HepG2 (cell line): ENCODE data around the gene ISY1. TPM values are rescaled to one million over a fixed set of nuclear protein-coding genes. Genes with fewer than 3 reads are reported as not detected.

Experiments used
- DMAP1 ChIP-seq: IDR thresholded peaks from 2 replicates; pipeline ENCODE4 v1.6.1; 2016
- ELK4 ChIP-seq: sonication (generic); formaldehyde crosslinking; IDR thresholded peaks from 2 replicates; pipeline ENCODE4 v1.9.0; 2021; ENCODE audit warnings: missing genetic modification reagents, borderline replicate concordance
- FLYWCH1 ChIP-seq: sonication (generic); formaldehyde crosslinking; IDR thresholded peaks from 2 replicates; pipeline ENCODE4 v1.8.1; 2023; ENCODE audit warnings: mild to moderate bottlenecking, missing genetic modification reagents
- GLI4 ChIP-seq: sonication (generic); formaldehyde crosslinking; IDR thresholded peaks from 2 replicates; pipeline ENCODE4 v1.5.1; 2020; ENCODE audit warnings: missing genetic modification reagents, mild to moderate bottlenecking, moderate library complexity, borderline replicate concordance
- GPN1 ChIP-seq: sonication (generic); formaldehyde crosslinking; IDR thresholded peaks from 2 replicates; pipeline ENCODE4 v1.5.1; 2020; ENCODE audit warnings: missing genetic modification reagents, borderline replicate concordance
- HDAC1 ChIP-seq: sonication (generic); formaldehyde crosslinking; IDR thresholded peaks from 2 replicates; pipeline ENCODE4 v1.5.1; 2020; ENCODE audit warnings: mild to moderate bottlenecking, missing genetic modification reagents
- HINFP ChIP-seq: sonication (generic); formaldehyde crosslinking; IDR thresholded peaks from 2 replicates; pipeline ENCODE4 v1.4.0; 2020; ENCODE audit warnings: low read depth, mild to moderate bottlenecking, missing genetic modification reagents
- HOXA5 ChIP-seq: sonication (generic); formaldehyde crosslinking; IDR thresholded peaks from 2 replicates; pipeline ENCODE4 v1.4.0; 2020; ENCODE audit warnings: missing genetic modification reagents
- IRX3 ChIP-seq: sonication (generic); formaldehyde crosslinking; IDR thresholded peaks from 2 replicates; pipeline ENCODE4 v1.8.1; 2023; ENCODE audit warnings: mild to moderate bottlenecking, low read depth, missing genetic modification reagents, borderline replicate concordance
- MAFG ChIP-seq: sonication (generic); formaldehyde crosslinking; IDR thresholded peaks from 2 replicates; pipeline ENCODE4 v1.5.1; 2020; ENCODE audit warnings: mild to moderate bottlenecking, missing genetic modification reagents
- MEIS1 ChIP-seq: sonication (generic); formaldehyde crosslinking; IDR thresholded peaks from 2 replicates; pipeline ENCODE4 v1.9.0; 2021; ENCODE audit warnings: mild to moderate bottlenecking, missing genetic modification reagents, moderate library complexity, borderline replicate concordance
- NFIC ChIP-seq: IDR thresholded peaks from 2 replicates; pipeline ENCODE4 v1.6.1; 2012; ENCODE audit warnings: mild to moderate bottlenecking, low read length, inconsistent platforms
- PITX1 ChIP-seq: sonication (generic); formaldehyde crosslinking; IDR thresholded peaks from 2 replicates; pipeline ENCODE4 v1.5.1; 2020; ENCODE audit warnings: mild to moderate bottlenecking, missing genetic modification reagents
- POGZ ChIP-seq: sonication (generic); formaldehyde crosslinking; IDR thresholded peaks from 2 replicates; pipeline ENCODE4 v1.4.0; 2020; ENCODE audit warnings: mild to moderate bottlenecking, missing genetic modification reagents
- PRDM10 ChIP-seq: sonication (generic); formaldehyde crosslinking; IDR thresholded peaks from 2 replicates; pipeline ENCODE4 v1.4.0; 2020; ENCODE audit warnings: low read depth, missing genetic modification reagents
- ZBTB34 ChIP-seq: sonication (generic); formaldehyde crosslinking; IDR thresholded peaks from 2 replicates; pipeline ENCODE4 v1.8.0; 2022; ENCODE audit warnings: mild to moderate bottlenecking, missing genetic modification reagents
- ZNF670 ChIP-seq: sonication (generic); formaldehyde crosslinking; IDR thresholded peaks from 2 replicates; pipeline ENCODE4 v1.8.0; 2022; ENCODE audit warnings: mild to moderate bottlenecking, missing genetic modification reagents, borderline replicate concordance
- ZNF775 ChIP-seq: sonication (generic); formaldehyde crosslinking; IDR thresholded peaks from 2 replicates; pipeline ENCODE4 v1.4.0; 2020; ENCODE audit warnings: missing genetic modification reagents, mild to moderate bottlenecking, moderate library complexity, borderline replicate concordance
- ZNF788 ChIP-seq: sonication (generic); formaldehyde crosslinking; IDR thresholded peaks from 2 replicates; pipeline ENCODE4 v1.5.0; 2020; ENCODE audit warnings: mild to moderate bottlenecking, missing genetic modification reagents, borderline replicate concordance
- ZSCAN25 ChIP-seq: sonication (generic); formaldehyde crosslinking; IDR thresholded peaks from 2 replicates; pipeline ENCODE4 v1.8.0; 2022; ENCODE audit warnings: mild to moderate bottlenecking, missing genetic modification reagents
- polyA plus RNA-seq, 8 experiments: library from polyadenylated mRNA; depleted of rRNA in 3 of 8; stranded (reverse) in 7 of 8; unstranded in 1 of 8; fragments of >200 nt; fragmentation: Illumina TruSeq in 4 of 8; extraction: Trizol in 4 of 8; gene quantifications; 2 replicates each; pipeline versions ENCODE4 v1.2.1 to v1.2.3, GENCODE V29; 2011 to 2016; ENCODE audit warnings: low read depth in 4 of 8, missing spikeins in 1 of 8, mixed read lengths in 1 of 8; ENCODE audit not compliant: insufficient read depth in 1 of 8
- total RNA-seq, 5 experiments: library from RNA; depleted of rRNA; stranded (reverse); fragments of >200 nt; fragmentation: Illumina TruSeq; extraction: Trizol; gene quantifications; 2 replicates each; pipeline ENCODE4 v1.2.3, GENCODE V29; 2016; ENCODE audit warnings: low read depth in 1 of 5

The ISY1 gene
- total and polyA plus RNA-seq, 2 of the 13 experiments (the other 11 are each of a cell fraction or from before 2014, with no cell fraction given), result 21.0 to 39.1 TPM

- TF ChIP-seq ZBTB34 (CRISPR knock-in tag) (0 out of 2 replicates have a peak, but pooled peaks have one; percentile 36), ZNF788 (CRISPR knock-in tag) (0 out of 2 replicates have a peak, but pooled peaks have one; percentile 49), DMAP1 (CRISPR knock-in tag) (peak; percentile 70; the same call in 1 of the 2 replicates), ZNF670 (CRISPR knock-in tag) (peak; percentile 74; the same call in 1 of the 2 replicates), HOXA5 (CRISPR knock-in tag) (peak; percentile 79; the same call in 1 of the 2 replicates), ZNF775 (CRISPR knock-in tag) (peak; percentile 55; the same call in 1 of the 2 replicates), HDAC1 (CRISPR knock-in tag) (peak; percentile 98), PRDM10 (peak; percentile 9; the same call in 1 of the 2 replicates), PITX1 (CRISPR knock-in tag) (peak; percentile 63; the same call in 1 of the 2 replicates), HINFP (CRISPR knock-in tag) (peak; percentile 91), ELK4 (CRISPR knock-in tag) (peak; percentile 60; the same call in 1 of the 2 replicates), ZSCAN25 (CRISPR knock-in tag) (no peak), POGZ (0 out of 2 replicates have a peak, but pooled peaks have one; percentile 43), NFIC (peak; percentile 79), GLI4 (CRISPR knock-in tag) (0 out of 2 replicates have a peak, but pooled peaks have one; percentile 39), MAFG (CRISPR knock-in tag) (no peak), GPN1 (CRISPR knock-in tag) (no peak), FLYWCH1 (CRISPR knock-in tag) (peak; percentile 59; the same call in 1 of the 2 replicates), IRX3 (CRISPR knock-in tag) (peak; percentile 72; the same call in 1 of the 2 replicates), MEIS1 (CRISPR knock-in tag) (peak; percentile 48)
These were observed at the start of gene ISY1 (continued) for GRCh38 chr3:129160891-129161859.
